ENCODE results near the gene FXR2. TPM values are rescaled to one million over a fixed set of nuclear protein-coding genes. Genes with fewer than 3 reads are reported as not detected.
A peak's percentile ranks its signal among the peaks of the same experiment; 100 is the strongest.

FXR2 gene
- total and polyA plus RNA-seq, 10 of the 15 experiments (the other 5 are each of a cell fraction or from before 2014, with no cell fraction given): 1.6 to 33.3 (median 22.0) TPM

GRCh38 chr17:7583253-7584109 lies 31.2 kb downstream of the FXR2 start, which contains the start of gene MPDU1 (continued):
- TF ChIP-seq E2F4 (IDR thresholded peaks at IDR 0.05; ENCODE audit: low read depth, low read length) (peak; percentile 84), RELB (IDR thresholded peaks at IDR 0.05; ENCODE audit: low read depth) (peak; percentile 95), NFIC (IDR thresholded peaks at IDR 0.05; ENCODE audit: low read depth, low read length) (no peak), CHD2 (IDR thresholded peaks at IDR 0.05; ENCODE audit: borderline replicate concordance, low read depth, low read length) (no peak), ELK1 (IDR thresholded peaks at IDR 0.05; ENCODE audit: low read depth, low read length) (no peak), CBX5 (IDR thresholded peaks at IDR 0.05; ENCODE audit: low read depth) (no peak; the same call in 1 of the 2 replicates), ZNF217 (IDR thresholded peaks at IDR 0.05) (no peak), SKIL (IDR thresholded peaks at IDR 0.05; ENCODE audit: low read depth, poor library complexity, severe bottlenecking) (no peak), SMARCA5 (IDR thresholded peaks at IDR 0.05) (no peak), BHLHE40 (IDR thresholded peaks at IDR 0.05; ENCODE audit: borderline replicate concordance in 1 of 2, low read depth in 2 of 2, low read length in 1 of 2) (peak in 1 of 2 experiments; percentile 78; a peak in 1 of 4 replicates), ZBTB4 (CRISPR knock-in tag; IDR thresholded peaks at IDR 0.05) (no peak), PML (IDR thresholded peaks at IDR 0.05; ENCODE audit: low read length) (peak; percentile 99), EED (IDR thresholded peaks at IDR 0.05; ENCODE audit: low read depth) (peak; percentile 9; the same call in 1 of the 2 replicates), ZZZ3 (IDR thresholded peaks at IDR 0.05; ENCODE audit: control insufficient read depth, insufficient read length, low read depth) (no peak), ZBED1 (IDR thresholded peaks at IDR 0.05; ENCODE audit: borderline replicate concordance) (peak; percentile 69), POLR2AphosphoS2 (IDR thresholded peaks at IDR 0.05; ENCODE audit: low read depth, low read length) (peak; percentile 85), POLR2A (IDR thresholded peaks at IDR 0.05; ENCODE audit: low read depth, low read length) (peak; percentile 96), SP1 (IDR thresholded peaks at IDR 0.05; ENCODE audit: low read depth, low read length) (peak; percentile 16), STAT1 (conservative IDR thresholded peaks at IDR 0.05) (peak; percentile 79; the same call in 1 of the 2 replicates), DPF2 (IDR thresholded peaks at IDR 0.05) (no peak)
